A549 (cell line): ENCODE measurements around the gene TPM1. TPM values are rescaled to one million over a fixed set of nuclear protein-coding genes. Genes with fewer than 3 reads are reported as not detected.
A peak's percentile ranks its signal among the peaks of the same experiment; 100 is the strongest.

Experiments
- ATAC-seq, 2 experiments: fragments of 200-7000 bp in 1 of 2; fragments of >200 bp in 1 of 2; cut with Nextera tagmentation in 1 of 2; cut with Tn5 transposase in 1 of 2; 3 replicates each; pipeline versions ENCODE4 v1.8.0 to v1.9.1; 2018 to 2020; ENCODE audit warnings: mild to moderate bottlenecking in 1 of 2, moderate library complexity in 1 of 2
- CTCF ChIA-PET: fragments of 300-600 bp; sonication (Branson Sonifier 250); formaldehyde crosslinking; extraction: SDS; loops from one replicate; lab custom pipeline; 2021; ENCODE audit warnings: antibody characterized with exemption, inconsistent platforms; lab: Yijun Ruan, JAX
- POLR2A ChIA-PET: fragments of 350-600 bp; formaldehyde crosslinking; extraction: SDS; loops from one replicate; lab custom pipeline; 2021; ENCODE audit warnings: antibody characterized with exemption, inconsistent platforms; lab: Yijun Ruan, JAX
- DNase-seq, 2 experiments: peaks; one replicate each; pipeline versions ENCODE4 v3.0.0 to v3.0.0-alpha.2; 2011 to 2016; ENCODE audit warnings: low read depth in 1 of 2, low spot score in 1 of 2
- FAIRE-seq: peaks from 2 replicates; lab custom pipeline; 2011; peaks lifted over from hg19 to GRCh38; lab: Jason Lieb, UNC
- H3K27ac ChIP-seq, 2 experiments: fragments of >200 bp; sonication (Bioruptor Twin); formaldehyde crosslinking; 3 replicates each; pipeline ENCODE4 v1.5.1; 2016 to 2017
- H3K4me1 ChIP-seq: fragments of >200 bp; sonication (Bioruptor Twin); formaldehyde crosslinking; 3 replicates; pipeline ENCODE4 v1.6.1; 2016
- H3K4me2 ChIP-seq: fragments of >200 bp; sonication (Bioruptor Twin); formaldehyde crosslinking; 3 replicates; pipeline ENCODE4 v1.6.1; 2016
- H3K4me3 ChIP-seq: fragments of >200 bp; sonication (Bioruptor Twin); formaldehyde crosslinking; 3 replicates; pipeline ENCODE4 v1.5.1; 2016
- H3K9me3 ChIP-seq: fragments of >200 bp; sonication (Bioruptor Twin); formaldehyde crosslinking; 3 replicates; pipeline ENCODE4 v1.6.1; 2016
- BHLHE40 ChIP-seq: IDR thresholded peaks from 2 replicates; pipeline ENCODE4 v1.6.1; 2012; ENCODE audit warnings: low read depth, low read length, inconsistent platforms
- CBX2 ChIP-seq: fragments of 200-600 bp; sonication (generic); IDR thresholded peaks from 2 replicates; pipeline ENCODE4 v1.6.1; 2016; ENCODE audit warnings: low read depth, mild to moderate bottlenecking, borderline replicate concordance
- CBX8 ChIP-seq: fragments of 200-600 bp; sonication (generic); IDR thresholded peaks from 2 replicates; pipeline ENCODE4 v1.6.1; 2016
- CHD4 ChIP-seq: fragments of 200-600 bp; sonication (generic); IDR thresholded peaks from 2 replicates; pipeline ENCODE4 v1.6.1; 2016; ENCODE audit warnings: antibody characterized with exemption, mild to moderate bottlenecking, borderline replicate concordance
- EHF ChIP-seq: fragments of 250-450 bp; sonication (Bioruptor Pico); IDR thresholded peaks from 2 replicates; pipeline ENCODE4 v1.5.0; 2020; ENCODE audit warnings: mild to moderate bottlenecking
- EP300 ChIP-seq, 2 experiments: fragments of >200 bp; sonication (Bioruptor Twin); formaldehyde crosslinking; IDR thresholded peaks; 2 replicates in 1 of 2; 3 replicates in 1 of 2; pipeline ENCODE4 v1.6.1; 2016 to 2017
- FOSL2 ChIP-seq, 2 experiments: fragments of 450-650 bp in 1 of 2; fragments of >200 bp in 1 of 2; sonication (Bioruptor Twin) in 1 of 2; formaldehyde crosslinking; IDR thresholded peaks; 2 replicates each; pipeline versions ENCODE4 v1.5.0 to v1.6.1; 2016 to 2020; ENCODE audit warnings: mild to moderate bottlenecking in 1 of 2, moderate library complexity in 1 of 2
- HDAC2 ChIP-seq: fragments of 200-600 bp; sonication (generic); IDR thresholded peaks from 2 replicates; pipeline ENCODE4 v1.6.1; 2016
- HEYL ChIP-seq: fragments of 250-450 bp; sonication (Bioruptor Pico); IDR thresholded peaks from 2 replicates; pipeline ENCODE4 v1.8.0; 2021; ENCODE audit warnings: mild to moderate bottlenecking, moderate library complexity
- JUN ChIP-seq, 2 experiments: fragments of >200 bp; sonication (Bioruptor Twin); formaldehyde crosslinking; IDR thresholded peaks; 2 replicates in 1 of 2; 3 replicates in 1 of 2; pipeline ENCODE4 v1.6.1; 2016 to 2017
- JUNB ChIP-seq: fragments of >200 bp; sonication (Bioruptor Twin); formaldehyde crosslinking; IDR thresholded peaks from 2 replicates; pipeline ENCODE4 v1.6.1; 2016
- MYC ChIP-seq: IDR thresholded peaks from 2 replicates; pipeline ENCODE4 v1.6.1; 2012; ENCODE audit warnings: mild to moderate bottlenecking, inconsistent platforms, low read length, improper control_type of control experiment, borderline replicate concordance
- NFE2L2 ChIP-seq: fragments of 150-350 bp; conservative IDR thresholded peaks from 2 replicates; pipeline ENCODE4 v1.6.1; 2014; ENCODE audit warnings: low read length
- POLR2A ChIP-seq: IDR thresholded peaks from 2 replicates; pipeline ENCODE4 v1.6.1; 2012; ENCODE audit warnings: mild to moderate bottlenecking, low read length
- POLR2AphosphoS2 ChIP-seq: conservative IDR thresholded peaks from 2 replicates; pipeline ENCODE4 v1.6.1; 2012; ENCODE audit warnings: low read length, improper control_type of control experiment, inconsistent platforms
- RAD21 ChIP-seq, 2 experiments: fragments of >200 bp in 1 of 2; sonication (Bioruptor Twin) in 1 of 2; formaldehyde crosslinking in 1 of 2; IDR thresholded peaks in 1 of 2; conservative IDR thresholded peaks in 1 of 2; 2 replicates in 1 of 2; 3 replicates in 1 of 2; pipeline ENCODE4 v1.6.1; 2012 to 2018; ENCODE audit warnings: inconsistent platforms in 1 of 2
- RCOR1 ChIP-seq: fragments of 150-350 bp; IDR thresholded peaks from 2 replicates; pipeline ENCODE4 v1.6.1; 2014; ENCODE audit warnings: antibody characterized with exemption, low read length, low read depth
- RNF2 ChIP-seq: fragments of 200-600 bp; sonication (generic); IDR thresholded peaks from 2 replicates; pipeline ENCODE4 v1.6.1; 2016; ENCODE audit warnings: low read depth, mild to moderate bottlenecking, antibody characterized with exemption, moderate library complexity, borderline replicate concordance
- SREBF2 ChIP-seq: fragments of 450-650 bp; IDR thresholded peaks from 2 replicates; pipeline ENCODE4 v1.6.1; 2014; ENCODE audit warnings: mild to moderate bottlenecking, moderate library complexity
- ZFP36 ChIP-seq: fragments of 450-650 bp; IDR thresholded peaks from 2 replicates; pipeline ENCODE4 v1.6.1; 2014; ENCODE audit warnings: borderline replicate concordance; ENCODE audit not compliant: partially characterized antibody
- whole genome bisulfite sequencing: methylation state at CpG from one replicate; pipeline ENCODE4 v1.1.6; 2017; ENCODE audit errors: missing lambda C conversion rate; 5-methylcytosine and 5-hydroxymethylcytosine counted together
- polyA plus RNA-seq, 4 experiments: library from polyadenylated mRNA; depleted of rRNA in 3 of 4; stranded (reverse); fragments of >200 nt; fragmentation: RNase III in 1 of 4; extraction: RNeasy Plus Mini Kit Qiagen cat#74134 plus additional on column Dnase treatment in 1 of 4; gene quantifications; 2 replicates in 3 of 4; 3 replicates in 1 of 4; pipeline ENCODE4 v1.2.3, GENCODE V29; 2011 to 2017
- TF ChIP-seq, protein P1 (sequence below): IDR thresholded peaks from 2 replicates; pipeline ENCODE4 v1.6.1; 2012
- TF ChIP-seq, protein P2 (sequence below): fragments of 150-350 bp; IDR thresholded peaks from 2 replicates; pipeline ENCODE4 v1.6.1; 2014; ENCODE audit warnings: low read depth, mild to moderate bottlenecking, low read length
- TF ChIP-seq, protein P3 (sequence below): fragments of >200 bp; sonication (Bioruptor Twin); formaldehyde crosslinking; IDR thresholded peaks from 3 replicates; pipeline ENCODE4 v1.6.1; 2016

TPM1 gene
- polyA plus RNA-seq, 2 of the 4 experiments (the other 2 are of a cell fraction) = 894 to 954 TPM

DNA sequence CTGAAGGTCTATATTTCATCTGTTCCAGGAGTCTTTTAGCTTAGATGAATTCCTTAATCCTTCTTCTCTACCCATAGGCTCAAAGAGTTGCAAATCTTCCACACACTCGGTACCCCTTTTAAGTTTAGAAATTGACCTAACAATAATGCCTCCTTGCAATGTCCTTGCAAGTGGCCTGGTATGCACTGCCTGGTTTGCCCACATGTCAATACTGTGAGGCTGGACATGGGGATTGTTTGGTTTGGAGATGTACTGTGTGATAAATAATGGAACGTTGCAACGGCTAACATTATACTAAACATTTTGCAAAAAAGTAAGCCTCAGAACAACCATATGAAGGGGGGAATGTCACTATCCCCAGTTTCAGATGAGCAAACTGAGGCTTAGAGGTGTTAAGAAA, 22.4 kb upstream of the TPM1 start (continued):
- TF ChIP-seq MYC = no peak
- no peak for TF ChIP-seq POLR2AphosphoS2
- no peak for TF ChIP-seq JUNB
- TF ChIP-seq RAD21 (conservative IDR thresholded peaks at IDR 0.05 in 1 of 2, IDR thresholded peaks at IDR 0.05 in 1 of 2) = no peak
- no peak for TF ChIP-seq JUN (IDR thresholded peaks at IDR 0.05)
- TF ChIP-seq POLR2A = no peak
- TF ChIP-seq, protein P1, sequence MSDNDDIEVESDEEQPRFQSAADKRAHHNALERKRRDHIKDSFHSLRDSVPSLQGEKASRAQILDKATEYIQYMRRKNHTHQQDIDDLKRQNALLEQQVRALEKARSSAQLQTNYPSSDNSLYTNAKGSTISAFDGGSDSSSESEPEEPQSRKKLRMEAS = no peak
- TF ChIP-seq, all 56 proteins: peak for 0

DNA sequence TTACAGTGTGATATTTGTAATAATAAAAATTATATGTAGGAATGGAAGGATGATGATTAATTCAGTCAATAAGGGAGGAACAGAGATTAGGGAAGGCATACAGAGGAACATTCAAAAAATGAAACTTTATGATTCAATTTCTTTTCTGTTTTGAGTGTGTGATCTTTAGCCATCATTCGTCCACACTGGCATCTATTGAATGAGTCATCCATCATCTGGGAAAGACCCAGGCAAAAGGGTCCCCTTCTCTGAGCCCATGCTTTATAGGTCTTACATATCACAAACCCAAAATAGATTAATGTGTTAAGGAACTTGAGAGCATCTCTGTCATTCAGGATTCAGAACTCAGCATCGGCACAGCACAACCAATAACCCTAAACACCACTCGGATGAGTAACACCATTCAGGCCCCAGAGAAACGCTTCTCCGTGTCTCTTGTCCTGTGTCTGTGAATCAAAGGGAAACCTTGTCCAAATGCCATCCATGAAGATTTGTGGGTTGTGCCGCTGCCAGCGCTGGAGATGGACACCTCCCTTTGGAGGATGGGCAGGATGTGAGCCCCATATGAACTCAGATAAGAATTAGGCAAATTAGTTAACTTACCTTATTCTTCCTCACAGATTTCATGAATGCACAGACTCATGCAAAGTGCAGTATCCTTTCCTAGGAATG, 21.7 kb upstream of the TPM1 start:
- POLR2A ChIA-PET = no interaction called here

DNA sequence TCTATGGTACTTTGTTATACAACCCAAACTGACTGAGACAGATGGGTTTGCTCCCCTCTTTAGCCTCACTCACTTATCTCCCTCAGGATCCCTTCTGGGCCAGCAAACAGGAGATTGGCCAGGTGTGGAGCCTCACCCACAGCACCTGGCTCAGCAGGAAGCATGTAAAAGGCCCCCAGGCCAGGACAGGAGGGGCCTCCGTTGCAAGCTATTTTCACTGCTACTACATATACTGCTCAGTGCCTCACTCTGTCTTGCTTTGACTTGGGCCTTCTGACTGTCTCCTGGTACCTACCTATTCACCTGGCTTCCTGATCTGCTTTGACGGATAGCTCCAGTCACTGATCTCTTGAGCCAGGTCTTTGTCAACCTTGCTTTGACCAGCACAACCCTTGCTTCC, 20.4 kb upstream of the TPM1 start:
- POLR2A ChIA-PET = no interaction called here
- no peak for FAIRE-seq

More for the DNA sequence above, 21.7 kb upstream of the TPM1 start:
- FAIRE-seq = peak; percentile 78
- CTCF ChIA-PET = no interaction called here
- Histone ChIP-seq H3K4me2 (peak overlapping the region; percentile 50; the same call in 1 of the 3 replicates), H3K4me3 (no peak overlapping the region), H3K27ac (peak overlapping the region in 1 of 2 experiments; percentile 85; a peak in 3 of 6 replicates), H3K4me1 (peaks cover 54% of the 10 kb centered on the region), H3K9me3 (no peaks in the 10 kb centered on the region)
- no peak for TF ChIP-seq SREBF2
- no peak for TF ChIP-seq CHD4
- TF ChIP-seq RCOR1 = no peak
- TF ChIP-seq FOSL2 (IDR thresholded peaks at IDR 0.05) = no peak
- peak; percentile 67 for TF ChIP-seq FOSL2 (CRISPR knock-in tag; IDR thresholded peaks at IDR 0.05)
- TF ChIP-seq CBX2 = no peak
- TF ChIP-seq, protein P2, sequence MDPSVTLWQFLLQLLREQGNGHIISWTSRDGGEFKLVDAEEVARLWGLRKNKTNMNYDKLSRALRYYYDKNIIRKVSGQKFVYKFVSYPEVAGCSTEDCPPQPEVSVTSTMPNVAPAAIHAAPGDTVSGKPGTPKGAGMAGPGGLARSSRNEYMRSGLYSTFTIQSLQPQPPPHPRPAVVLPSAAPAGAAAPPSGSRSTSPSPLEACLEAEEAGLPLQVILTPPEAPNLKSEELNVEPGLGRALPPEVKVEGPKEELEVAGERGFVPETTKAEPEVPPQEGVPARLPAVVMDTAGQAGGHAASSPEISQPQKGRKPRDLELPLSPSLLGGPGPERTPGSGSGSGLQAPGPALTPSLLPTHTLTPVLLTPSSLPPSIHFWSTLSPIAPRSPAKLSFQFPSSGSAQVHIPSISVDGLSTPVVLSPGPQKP = no peak
- TF ChIP-seq RNF2 = no peak
- no peak for TF ChIP-seq HEYL (CRISPR knock-in tag)
- ATAC-seq = no peak
- DNase-seq = no peak
- 77% methylated on average over 7 of the region's 7 CpGs for WGBS

More for the DNA sequence above, 20.4 kb upstream of the TPM1 start:
- no peak for TF ChIP-seq CHD4
- no peak for TF ChIP-seq CBX8
- no peak for TF ChIP-seq EHF
- TF ChIP-seq JUNB = no peak
- TF ChIP-seq NFE2L2 = no peak
- TF ChIP-seq, protein P3, sequence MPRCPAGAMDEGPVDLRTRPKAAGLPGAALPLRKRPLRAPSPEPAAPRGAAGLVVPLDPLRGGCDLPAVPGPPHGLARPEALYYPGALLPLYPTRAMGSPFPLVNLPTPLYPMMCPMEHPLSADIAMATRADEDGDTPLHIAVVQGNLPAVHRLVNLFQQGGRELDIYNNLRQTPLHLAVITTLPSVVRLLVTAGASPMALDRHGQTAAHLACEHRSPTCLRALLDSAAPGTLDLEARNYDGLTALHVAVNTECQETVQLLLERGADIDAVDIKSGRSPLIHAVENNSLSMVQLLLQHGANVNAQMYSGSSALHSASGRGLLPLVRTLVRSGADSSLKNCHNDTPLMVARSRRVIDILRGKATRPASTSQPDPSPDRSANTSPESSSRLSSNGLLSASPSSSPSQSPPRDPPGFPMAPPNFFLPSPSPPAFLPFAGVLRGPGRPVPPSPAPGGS = no peak
- TF ChIP-seq POLR2A = no peak
- TF ChIP-seq EP300 (IDR thresholded peaks at IDR 0.05) = no peak
- TF ChIP-seq, protein P2 = no peak
- no peak for TF ChIP-seq ZFP36
- TF ChIP-seq HDAC2 = no peak
- TF ChIP-seq FOSL2 (IDR thresholded peaks at IDR 0.05) = no peak
- no peak for TF ChIP-seq FOSL2 (CRISPR knock-in tag; IDR thresholded peaks at IDR 0.05)
- TF ChIP-seq BHLHE40 = no peak
- ATAC-seq = no peak
- DNase-seq = no peak
- 91% methylated on average over 2 of the region's 2 CpGs for WGBS
- CTCF ChIA-PET = interaction anchor here (1.1 to 1.5 kb wide), 3 partner anchors 24 to 280 kb away, joined by 3 to 5 read pairs (median 4); no protein-coding TSS in a partner anchor
- Histone ChIP-seq H3K4me2 (0 out of 3 replicates have a peak overlapping the region, but pooled peaks have one; percentile 27), H3K4me3 (no peak overlapping the region), H3K4me1 (peaks cover 47% of the 10 kb centered on the region), H3K27ac (peak overlapping the region in 1 of 2 experiments; percentile 51; a peak in 3 of 6 replicates), H3K9me3 (no peaks in the 10 kb centered on the region)
